Prostate gland (tissue), 2 donors: ENCODE results near the gene SRRM2.

Experiments
- CTCF ChIP-seq, 4 experiments: fragments of 200-600 bp in 2 of 4; fragments of 450-650 bp in 2 of 4; sonication (generic) in 2 of 4; IDR thresholded peaks; 1 replicate in 3 of 4; 2 replicates in 1 of 4; pipeline ENCODE4 v1.5.1; 2016 to 2019; ENCODE audit warnings: antibody characterized with exemption in 4 of 4, mild to moderate bottlenecking in 2 of 4, moderate library complexity in 2 of 4
- POLR2A ChIP-seq: fragments of 450-650 bp; IDR thresholded peaks from one replicate; pipeline ENCODE4 v1.6.1; 2016; ENCODE audit warnings: antibody characterized with exemption, mild to moderate bottlenecking
- POLR2AphosphoS5 ChIP-seq: sonication (generic); formaldehyde crosslinking; IDR thresholded peaks from one replicate; pipeline ENCODE4 v1.6.1; 2017; ENCODE audit warnings: antibody characterized with exemption

- TF ChIP-seq POLR2A, result no peak
- TF ChIP-seq CTCF (IDR thresholded peaks at IDR 0.05), result no peak
- TF ChIP-seq POLR2AphosphoS5, result no peak
Observed at GRCh38 chr16:2708955-2709587, 43.4 kb upstream of the SRRM2 start.
